ENCODE data around the gene TSPYL2. TPM values are rescaled to one million over a fixed set of nuclear protein-coding genes. Genes with fewer than 3 reads are reported as not detected.

TSPYL2 gene
- total RNA-seq, 4 donors from 2014 or later: 142 to 210 (median 180) TPM

DNA sequence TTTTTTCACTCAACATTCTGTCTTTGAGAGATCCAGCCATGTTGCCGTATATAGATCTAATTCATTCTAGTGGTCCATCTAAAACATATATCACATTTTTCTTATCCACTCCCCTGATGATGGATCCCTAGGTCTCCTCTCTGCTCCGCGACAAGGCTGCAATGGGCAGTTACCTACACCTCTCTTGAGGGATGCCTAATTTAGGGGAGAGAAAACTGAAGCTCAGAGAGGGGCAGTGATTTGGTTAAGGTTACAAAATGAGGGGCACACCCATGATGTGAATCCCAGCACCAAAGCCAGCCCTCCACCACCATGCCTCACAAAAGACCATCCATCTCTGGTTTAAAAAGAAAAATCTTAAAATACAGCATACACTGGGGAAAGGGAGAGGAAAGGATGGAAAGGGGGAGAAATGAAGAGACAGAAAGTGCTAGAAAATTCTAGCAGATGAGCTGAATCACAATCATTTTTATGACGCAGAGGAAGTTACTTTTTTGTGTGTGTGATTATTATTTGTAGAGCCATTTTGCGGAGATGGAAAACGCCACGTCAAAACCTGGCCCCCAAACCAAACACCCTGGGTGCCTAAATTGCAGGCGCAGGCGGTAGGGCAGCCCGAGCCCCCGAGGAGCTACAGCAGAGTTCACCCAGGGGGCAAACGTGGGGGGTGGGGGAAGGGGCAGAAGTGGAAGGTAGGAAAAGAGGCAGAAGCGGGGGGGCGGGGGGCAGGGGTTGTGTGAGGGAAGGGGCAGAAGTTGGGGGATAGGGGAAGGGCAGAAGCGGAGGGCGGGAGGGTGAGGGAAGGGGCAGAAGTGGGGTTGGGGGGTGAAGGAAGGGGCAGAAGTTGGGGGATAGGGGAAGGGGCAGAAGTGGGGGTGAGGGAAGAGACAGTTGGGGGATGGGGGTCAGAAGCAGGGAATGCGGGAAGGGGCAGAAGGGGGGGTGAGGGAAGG lies 1.3 kb upstream of the TSPYL2 start:
- peaks cover 0 to 11% of the 10 kb centered on the region in 2 donors for H3K27me3 ChIP-seq
- peak overlapping the region in 3 of 4 donors; percentile 22 to 83 (median 68) for H3K4me3 ChIP-seq
- H3K36me3 ChIP-seq: peaks cover 0 to 20% (median 0%) of the 10 kb centered on the region in 3 donors
- H3K4me1 ChIP-seq: peaks cover 0 to 19% (median 0%) of the 10 kb centered on the region in 4 donors
- TF ChIP-seq EP300 (IDR thresholded peaks at IDR 0.05) (peak in 1 of 2 donors; percentile 37), POLR2A (IDR thresholded peaks at IDR 0.05) (no peak)
- TF ChIP-seq, protein P1, sequence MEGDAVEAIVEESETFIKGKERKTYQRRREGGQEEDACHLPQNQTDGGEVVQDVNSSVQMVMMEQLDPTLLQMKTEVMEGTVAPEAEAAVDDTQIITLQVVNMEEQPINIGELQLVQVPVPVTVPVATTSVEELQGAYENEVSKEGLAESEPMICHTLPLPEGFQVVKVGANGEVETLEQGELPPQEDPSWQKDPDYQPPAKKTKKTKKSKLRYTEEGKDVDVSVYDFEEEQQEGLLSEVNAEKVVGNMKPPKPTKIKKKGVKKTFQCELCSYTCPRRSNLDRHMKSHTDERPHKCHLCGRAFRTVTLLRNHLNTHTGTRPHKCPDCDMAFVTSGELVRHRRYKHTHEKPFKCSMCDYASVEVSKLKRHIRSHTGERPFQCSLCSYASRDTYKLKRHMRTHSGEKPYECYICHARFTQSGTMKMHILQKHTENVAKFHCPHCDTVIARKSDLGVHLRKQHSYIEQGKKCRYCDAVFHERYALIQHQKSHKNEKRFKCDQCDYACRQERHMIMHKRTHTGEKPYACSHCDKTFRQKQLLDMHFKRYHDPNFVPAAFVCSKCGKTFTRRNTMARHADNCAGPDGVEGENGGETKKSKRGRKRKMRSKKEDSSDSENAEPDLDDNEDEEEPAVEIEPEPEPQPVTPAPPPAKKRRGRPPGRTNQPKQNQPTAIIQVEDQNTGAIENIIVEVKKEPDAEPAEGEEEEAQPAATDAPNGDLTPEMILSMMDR (IDR thresholded peaks at IDR 0.05): no peak
- no peaks in the 10 kb centered on the region for H3K9me3 ChIP-seq
- H3K27ac ChIP-seq: peak overlapping the region; percentile 87 to 98 (median 94)
- no peak for DNase-seq (ENCODE audit: low spot score in 2 of 2)
- 47 to 57% methylated on average over 4 to 9 of the region's 17 CpGs for WGBS, 2 donors

DNA sequence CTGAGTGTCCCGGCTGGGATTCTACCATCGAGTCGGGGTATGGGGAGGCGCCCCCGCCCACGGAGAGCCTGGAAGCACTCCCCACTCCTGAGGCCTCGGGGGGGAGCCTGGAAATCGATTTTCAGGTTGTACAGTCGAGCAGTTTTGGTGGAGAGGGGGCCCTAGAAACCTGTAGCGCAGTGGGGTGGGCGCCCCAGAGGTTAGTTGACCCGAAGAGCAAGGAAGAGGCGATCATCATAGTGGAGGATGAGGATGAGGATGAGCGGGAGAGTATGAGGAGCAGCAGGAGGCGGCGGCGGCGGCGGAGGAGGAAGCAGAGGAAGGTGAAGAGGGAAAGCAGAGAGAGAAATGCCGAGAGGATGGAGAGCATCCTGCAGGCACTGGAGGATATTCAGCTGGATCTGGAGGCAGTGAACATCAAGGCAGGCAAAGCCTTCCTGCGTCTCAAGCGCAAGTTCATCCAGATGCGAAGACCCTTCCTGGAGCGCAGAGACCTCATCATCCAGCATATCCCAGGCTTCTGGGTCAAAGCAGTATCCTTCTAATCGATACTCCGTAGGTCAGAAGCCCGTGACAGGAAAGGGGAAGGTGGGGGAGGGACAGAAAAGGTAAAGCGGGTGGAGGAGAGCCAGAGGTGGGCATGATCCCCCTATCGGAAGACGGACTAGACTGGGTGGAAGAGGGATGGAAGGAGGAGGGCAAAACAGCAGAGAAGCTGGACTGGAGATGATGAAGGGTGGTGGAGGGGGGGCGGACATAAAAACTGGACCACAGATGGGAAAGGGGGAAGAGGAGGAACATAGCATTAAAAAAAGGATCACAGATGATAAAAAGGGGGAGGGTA lies 828 bp downstream of the TSPYL2 start:
- Histone ChIP-seq H3K27ac (peak overlapping the region; percentile 92 to 98 (median 96)), H3K9me3 (no peaks in the 10 kb centered on the region), H3K27me3 (peaks cover 0 to 11% of the 10 kb centered on the region in 2 donors), H3K4me3 (peak overlapping the region; percentile 55 to 83 (median 70)), H3K4me1 (peaks cover 0 to 33% (median 7%) of the 10 kb centered on the region in 4 donors), H3K36me3 (peaks cover 0 to 11% (median 0%) of the 10 kb centered on the region in 3 donors)
- WGBS, 2 donors: 5 to 41% methylated on average over 24 to 30 of the region's 31 CpGs
- no peak for DNase-seq (ENCODE audit: low spot score in 2 of 2)
- TF ChIP-seq, protein P1 (IDR thresholded peaks at IDR 0.05): no peak
- TF ChIP-seq EP300 (IDR thresholded peaks at IDR 0.05) (no peak), POLR2A (IDR thresholded peaks at IDR 0.05) (no peak)

- peaks cover 0 to 11% (median 0%) of the 10 kb centered on the region in 3 donors for H3K36me3 ChIP-seq
- peak overlapping the region; percentile 92 to 98 (median 96) for H3K27ac ChIP-seq
- H3K27me3 ChIP-seq: peaks cover 0 to 11% of the 10 kb centered on the region in 2 donors
- 48 to 54% methylated on average over 4 of the region's 4 CpGs for WGBS, 2 donors
- TF ChIP-seq EP300 (IDR thresholded peaks at IDR 0.05) (peak in 1 of 2 donors; percentile 38), POLR2A (IDR thresholded peaks at IDR 0.05) (no peak)
- TF ChIP-seq, protein P1 (IDR thresholded peaks at IDR 0.05): no peak
- H3K9me3 ChIP-seq: no peaks in the 10 kb centered on the region
- peaks cover 0 to 43% (median 9%) of the 10 kb centered on the region in 4 donors for H3K4me1 ChIP-seq
- peak overlapping the region; percentile 55 to 83 (median 70) for H3K4me3 ChIP-seq
- no peak for DNase-seq (ENCODE audit: low spot score in 2 of 2)
Measured at GRCh38 chrX:53084043-53084570, 1.9 kb downstream of the TSPYL2 start.

DNA sequence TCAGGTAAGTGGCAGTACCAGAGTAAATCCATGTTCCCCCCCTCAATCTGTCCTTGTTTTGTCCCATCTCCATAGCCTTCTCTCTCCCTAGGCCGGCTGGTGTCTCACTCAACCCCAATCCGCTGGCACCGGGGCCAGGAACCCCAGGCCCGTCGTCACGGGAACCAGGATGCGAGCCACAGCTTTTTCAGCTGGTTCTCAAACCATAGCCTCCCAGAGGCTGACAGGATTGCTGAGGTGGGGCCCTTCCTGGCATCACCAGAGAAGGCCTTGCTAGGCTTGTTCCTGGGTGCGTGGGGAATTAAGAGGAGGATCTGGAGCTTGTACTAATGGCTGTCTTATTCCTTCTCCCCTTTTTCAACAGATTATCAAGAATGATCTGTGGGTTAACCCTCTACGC lies 2.7 kb downstream of the TSPYL2 start:
- peak overlapping the region; percentile 63 to 98 (median 96) for H3K27ac ChIP-seq
- no peak for DNase-seq (ENCODE audit: low spot score in 2 of 2)

More for the DNA sequence above, 2.7 kb downstream of the TSPYL2 start:
- H3K4me3 ChIP-seq: peak overlapping the region in 2 of 4 donors; percentile 55 to 83
- peaks cover 0 to 11% of the 10 kb centered on the region in 2 donors for H3K27me3 ChIP-seq
- H3K36me3 ChIP-seq: peaks cover 0 to 11% (median 0%) of the 10 kb centered on the region in 3 donors
- H3K9me3 ChIP-seq: no peaks in the 10 kb centered on the region
- 66 to 80% methylated on average over 8 to 9 of the region's 9 CpGs for WGBS, 2 donors
- TF ChIP-seq EP300 (IDR thresholded peaks at IDR 0.05) (no peak), POLR2A (IDR thresholded peaks at IDR 0.05) (no peak)
- TF ChIP-seq, protein P1 (IDR thresholded peaks at IDR 0.05): no peak
- H3K4me1 ChIP-seq: peaks cover 0 to 43% (median 9%) of the 10 kb centered on the region in 4 donors
